ENCODE data around the gene LBX1.

Gene LBX1

GRCh38 chr10:101225846-101226421, 3.3 kb downstream of the LBX1 start:
- no peak for DNase-seq (ENCODE audit: low read depth in 2 of 2)

- no peak for DNase-seq (ENCODE audit: low read depth in 2 of 2)
These were observed 4.1 kb downstream of the LBX1 start for GRCh38 chr10:101224910-101225823.

DNA sequence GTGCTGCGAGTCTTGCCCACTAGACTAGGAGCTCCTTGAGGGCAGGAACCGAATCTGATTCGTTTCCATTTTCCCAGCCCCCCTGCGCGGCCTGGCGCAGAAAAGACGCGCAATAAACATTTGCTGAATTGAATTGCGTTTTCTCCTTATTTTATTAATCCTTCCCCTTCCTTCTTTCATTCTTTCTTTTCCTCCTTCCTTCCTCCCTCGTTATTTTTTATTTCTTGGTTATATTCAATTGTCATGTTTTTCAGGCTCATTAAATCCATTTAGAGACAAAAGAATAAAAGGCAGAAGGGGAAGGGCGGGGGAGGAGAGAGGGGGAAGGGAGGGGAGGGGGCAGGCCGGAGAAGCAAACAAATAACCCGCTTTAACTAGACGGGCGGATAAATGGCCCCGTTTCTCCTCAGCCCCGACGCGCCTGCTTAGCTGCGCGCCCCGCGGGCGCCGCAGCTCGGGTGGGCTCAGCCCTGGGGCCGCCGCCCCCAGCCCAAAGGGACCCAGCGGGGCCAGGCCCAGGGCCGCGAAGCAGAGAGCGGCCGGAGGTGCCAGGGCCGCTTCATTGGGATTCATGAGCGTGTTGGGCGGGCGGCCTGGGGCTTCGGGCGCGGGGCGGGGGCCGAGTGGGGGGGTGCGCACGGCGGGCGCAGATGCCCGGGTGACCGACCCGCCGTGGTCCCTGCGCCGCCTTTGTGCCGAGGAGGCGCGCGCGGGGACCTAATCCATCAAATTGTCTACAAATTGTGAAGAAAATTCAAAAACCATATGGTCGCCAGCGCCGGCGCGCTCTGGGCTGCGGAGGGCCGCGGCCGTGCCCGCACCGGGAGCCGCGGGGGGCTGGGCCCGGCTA, 5.0 kb downstream of the LBX1 start:
- DNase-seq (ENCODE audit: low read depth in 2 of 2), result no peak

GRCh38 chr10:101223274-101224059, 5.8 kb downstream of the LBX1 start:
- DNase-seq (ENCODE audit: low read depth in 2 of 2), result no peak

DNA sequence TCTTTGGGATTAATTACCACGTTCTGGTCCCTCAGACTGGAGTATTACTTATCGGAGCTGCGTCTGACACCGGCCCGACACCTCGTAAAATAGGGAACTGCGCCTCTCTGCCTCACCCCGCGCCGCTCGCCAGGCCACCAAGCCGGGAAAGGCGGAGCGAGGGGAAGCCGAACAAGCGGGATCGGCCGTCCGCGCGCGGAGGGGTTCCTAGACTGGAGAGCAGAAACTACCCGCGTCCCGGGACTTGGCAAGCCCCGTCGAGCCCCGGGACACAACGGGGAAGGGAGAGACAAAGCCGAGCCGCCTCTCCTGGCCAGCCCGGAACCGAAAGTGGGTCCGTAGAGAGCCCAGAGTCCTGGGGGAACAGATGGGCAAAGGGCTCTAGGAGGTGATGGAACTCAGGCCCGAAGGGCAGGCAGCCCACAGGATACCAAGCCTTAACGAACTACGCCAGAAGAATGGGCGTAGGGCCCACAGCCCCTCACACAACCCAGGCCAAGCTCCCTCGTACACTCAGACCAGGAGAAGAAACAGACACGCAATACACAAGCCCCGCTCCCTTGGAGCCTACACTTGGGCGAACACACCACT, 6.5 kb downstream of the LBX1 start:
- DNase-seq (ENCODE audit: low read depth in 2 of 2), result no peak

GRCh38 chr10:101221963-101222531, 7.2 kb downstream of the LBX1 start:
- no peak for DNase-seq (ENCODE audit: low read depth in 2 of 2)

- DNase-seq (ENCODE audit: low read depth in 2 of 2), result no peak
These were observed 7.7 kb downstream of the LBX1 start for GRCh38 chr10:101221549-101221948.

DNA sequence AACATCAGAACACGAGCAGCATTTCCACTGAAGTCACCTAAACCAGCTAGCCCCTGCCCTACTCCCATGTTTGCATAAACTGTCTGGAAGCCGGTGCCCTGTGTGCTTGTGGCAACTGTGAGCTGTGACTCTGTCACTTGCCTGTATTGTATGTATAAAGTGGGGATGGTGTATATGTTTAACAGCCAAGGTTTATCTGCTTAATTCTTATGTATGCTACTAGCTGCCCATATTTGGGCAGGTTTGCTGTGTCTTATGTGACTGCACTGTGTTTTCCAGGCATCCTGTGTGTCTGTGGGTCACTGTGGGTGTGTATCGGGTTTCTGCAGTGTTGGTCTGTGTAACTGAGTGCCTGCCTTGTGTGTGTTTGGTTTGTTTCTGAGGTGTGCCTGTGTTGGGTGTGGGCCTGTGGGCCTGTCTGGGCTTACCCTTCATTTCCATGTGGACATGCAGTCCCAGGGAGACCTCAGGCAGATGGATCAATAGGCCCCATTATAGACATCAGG, 9.3 kb downstream of the LBX1 start:
- no peak for DNase-seq (ENCODE audit: low read depth in 2 of 2)

GRCh38 chr10:101219139-101219945, 9.9 kb downstream of the LBX1 start:
- DNase-seq (ENCODE audit: low read depth in 2 of 2), result no peak

- DNase-seq (ENCODE audit: low read depth in 2 of 2), result no peak
These were observed 10.7 kb downstream of the LBX1 start for GRCh38 chr10:101218351-101219138.

DNA sequence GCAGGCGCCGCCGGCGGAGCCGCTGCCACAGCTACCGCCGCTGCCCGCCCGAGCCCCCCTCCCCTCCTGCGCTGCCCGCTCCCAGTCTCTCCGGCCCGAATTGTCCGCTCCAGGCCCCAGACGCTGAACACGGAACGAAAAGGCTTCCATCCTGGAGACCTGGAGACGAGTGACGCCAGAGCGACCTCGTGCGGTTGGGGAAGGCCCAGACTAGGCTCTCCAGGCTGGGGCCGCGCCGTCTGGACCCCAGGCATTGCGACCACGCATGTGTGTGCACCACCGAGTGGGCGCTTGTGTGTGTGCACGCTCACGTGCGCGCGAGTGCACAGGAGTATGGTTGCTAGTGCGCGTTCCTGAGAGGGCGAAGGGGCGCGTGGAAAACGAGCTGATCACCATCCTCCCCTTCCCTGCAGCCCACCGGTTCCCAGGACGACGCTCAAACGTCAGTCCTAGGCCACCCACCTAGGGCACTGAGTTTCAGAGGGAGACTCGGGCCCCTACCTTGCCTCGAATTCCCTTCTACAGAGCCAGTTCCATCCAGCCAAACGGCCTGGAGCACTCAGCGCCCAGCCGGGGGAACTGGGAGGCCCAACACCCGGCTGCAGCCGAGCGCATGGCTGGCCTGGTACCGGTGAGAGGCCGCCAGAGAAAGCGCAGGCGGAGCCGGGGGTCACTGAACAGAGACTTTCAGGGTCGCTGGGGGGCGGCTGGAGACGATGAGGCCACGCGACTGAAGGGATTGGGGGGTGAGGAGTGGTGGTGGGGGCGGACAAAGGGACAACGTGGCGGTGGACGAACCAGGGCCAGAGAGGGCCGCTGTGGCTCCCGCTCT, 11.6 kb downstream of the LBX1 start:
- no peak for DNase-seq (ENCODE audit: low read depth in 2 of 2)

DNA sequence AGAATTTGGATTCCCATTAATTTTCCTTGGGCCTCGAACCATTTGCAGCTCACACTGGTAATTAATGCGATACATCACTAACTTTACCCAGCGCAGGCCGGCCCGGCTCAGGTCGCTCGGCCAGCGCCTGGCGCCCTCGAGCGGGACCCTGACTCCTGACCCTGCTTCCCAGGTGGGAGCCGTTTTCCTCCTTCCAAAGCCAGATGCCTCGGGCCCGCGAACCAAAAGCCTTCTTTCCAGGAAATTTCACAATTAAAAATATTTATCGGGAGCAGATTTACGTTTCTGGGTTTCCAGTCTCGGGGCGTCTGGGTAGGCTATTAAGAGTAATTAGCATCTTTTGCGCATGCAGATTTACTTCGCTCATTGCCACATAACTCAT, 12.2 kb downstream of the LBX1 start:
- no peak for DNase-seq (ENCODE audit: low read depth in 2 of 2)

DNA sequence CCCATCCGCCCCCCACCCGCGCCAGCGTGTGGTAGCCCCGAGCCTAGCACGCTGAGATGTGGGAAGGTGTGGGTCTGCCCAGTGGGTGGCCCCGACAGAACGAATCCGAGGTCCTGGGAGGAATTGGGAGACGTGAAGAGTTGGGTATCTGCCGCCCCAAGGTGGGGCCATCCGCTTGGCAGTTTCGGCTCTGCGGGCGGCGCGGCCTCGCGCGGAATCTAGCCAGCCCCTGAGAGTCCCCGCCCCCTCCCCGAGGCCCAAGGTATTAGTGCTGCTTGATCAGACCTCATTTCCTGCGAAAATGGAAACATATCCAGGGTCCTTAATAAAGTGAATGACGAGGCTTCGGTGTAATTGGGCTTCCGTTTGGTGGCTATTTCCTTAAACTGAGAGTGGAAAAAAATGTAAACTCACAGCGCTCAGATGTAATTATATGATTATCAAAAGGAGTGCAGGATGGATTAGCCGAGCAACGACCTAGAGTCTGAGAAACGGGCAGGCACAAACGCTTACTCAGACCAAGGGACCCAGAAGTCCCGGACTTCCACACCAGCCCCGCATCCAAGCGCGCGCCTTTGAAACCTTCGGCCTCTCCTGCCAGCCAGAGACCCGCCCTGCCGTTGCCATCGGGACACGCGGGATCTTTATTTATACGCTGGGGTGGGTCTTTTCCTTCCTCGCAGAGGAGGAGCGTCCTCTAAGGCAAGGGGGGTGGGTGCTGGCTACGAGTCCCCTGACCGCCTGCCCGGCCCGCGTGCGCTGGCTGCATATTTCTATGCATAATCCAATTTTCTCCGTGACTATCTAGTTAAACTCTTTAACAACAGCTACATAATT, 12.8 kb downstream of the LBX1 start:
- no peak for DNase-seq (ENCODE audit: low read depth in 2 of 2)

DNA sequence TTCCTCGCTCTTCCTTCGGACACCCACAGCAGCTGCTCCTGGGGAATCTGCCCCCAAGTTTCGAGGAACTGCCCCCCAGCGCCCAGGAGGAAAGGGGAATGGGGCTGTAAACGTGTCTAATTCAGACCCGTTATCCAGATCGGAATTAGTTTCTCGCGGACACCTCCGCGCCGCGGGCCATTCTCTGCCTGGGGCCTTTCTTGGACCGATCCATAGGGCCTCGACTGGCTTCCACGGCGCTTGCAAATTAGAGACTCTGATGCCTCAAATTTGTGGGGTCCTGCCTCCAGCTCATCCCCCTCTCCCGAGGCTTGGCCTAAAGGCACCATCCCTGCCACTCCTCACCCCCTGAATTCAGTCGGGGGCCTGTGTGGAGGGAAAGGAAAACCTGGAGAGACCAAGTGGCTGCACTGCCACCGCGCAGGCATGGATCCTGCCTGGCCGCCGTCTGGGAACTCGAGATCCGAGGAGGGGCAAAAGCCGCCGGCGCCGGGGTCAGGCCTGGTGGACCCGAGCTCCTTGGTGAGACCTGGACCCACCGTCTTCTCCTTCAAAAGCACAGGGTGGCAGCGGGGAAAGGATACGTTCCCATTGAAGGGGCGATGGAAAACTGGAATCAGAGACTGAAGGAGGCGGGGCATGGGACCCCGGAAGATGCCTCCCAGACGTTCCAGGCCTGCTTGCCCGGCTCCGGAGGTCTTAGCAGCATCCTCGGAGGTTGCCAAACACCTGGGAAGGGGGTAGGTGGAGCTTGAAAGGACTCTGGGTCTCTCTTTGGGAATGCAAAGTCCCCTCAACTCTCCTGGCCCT, 13.7 kb downstream of the LBX1 start:
- no peak for DNase-seq (ENCODE audit: low read depth in 2 of 2)

GRCh38 chr10:101214446-101215396, 14.5 kb downstream of the LBX1 start:
- peak; percentile 54 to 65 for DNase-seq (ENCODE audit: low read depth in 2 of 2)
